Prostate gland (tissue), 2 donors: ENCODE measurements around the gene OGFOD3.

Source experiments
- CTCF ChIP-seq, 4 experiments: fragments of 200-600 bp in 2 of 4; fragments of 450-650 bp in 2 of 4; sonication (generic) in 2 of 4; IDR thresholded peaks; 1 replicate in 3 of 4; 2 replicates in 1 of 4; pipeline ENCODE4 v1.5.1; 2016 to 2019; ENCODE audit warnings: antibody characterized with exemption in 4 of 4, mild to moderate bottlenecking in 2 of 4, moderate library complexity in 2 of 4
- POLR2A ChIP-seq: fragments of 450-650 bp; IDR thresholded peaks from one replicate; pipeline ENCODE4 v1.6.1; 2016; ENCODE audit warnings: antibody characterized with exemption, mild to moderate bottlenecking
- POLR2AphosphoS5 ChIP-seq: sonication (generic); formaldehyde crosslinking; IDR thresholded peaks from one replicate; pipeline ENCODE4 v1.6.1; 2017; ENCODE audit warnings: antibody characterized with exemption

- TF ChIP-seq POLR2A (no peak), CTCF (IDR thresholded peaks at IDR 0.05) (no peak), POLR2AphosphoS5 (no peak)
These were observed 38.9 kb upstream of the OGFOD3 start for GRCh38 chr17:82457073-82457928.
